ENCODE results near the gene MAPK7. TPM values are rescaled to one million over a fixed set of nuclear protein-coding genes. Genes with fewer than 3 reads are reported as not detected.

The MAPK7 gene
- total RNA-seq, 1 experiment from 2014 or later, result 40.0 TPM

DNA sequence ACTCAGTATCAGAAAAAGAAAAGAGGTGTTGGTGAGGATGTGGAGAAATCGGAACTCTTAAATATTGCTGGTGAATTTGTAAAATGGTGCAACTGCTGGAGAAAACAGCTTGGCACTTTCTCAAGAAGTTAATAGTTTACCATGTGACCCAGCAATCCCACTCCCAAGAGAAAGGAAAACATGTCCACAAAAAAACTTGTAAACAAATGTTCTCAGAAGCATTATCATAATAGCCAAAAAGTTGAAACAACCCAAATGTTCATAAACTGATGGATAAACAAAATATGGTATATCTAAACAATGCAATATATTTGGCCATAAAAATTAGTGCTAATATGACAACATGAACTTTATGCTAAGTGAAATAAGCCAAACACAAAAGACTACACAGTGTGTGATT, 2.6 kb upstream of the MAPK7 start:
- POLR2A ChIA-PET (ENCODE audit: low non-redundant PET), result no interaction called here
- TF ChIP-seq EZH2 (IDR thresholded peaks at IDR 0.05; ENCODE audit: borderline replicate concordance, low read depth, low read length, poor library complexity, severe bottlenecking), result no peak
- TF ChIP-seq, protein P1, sequence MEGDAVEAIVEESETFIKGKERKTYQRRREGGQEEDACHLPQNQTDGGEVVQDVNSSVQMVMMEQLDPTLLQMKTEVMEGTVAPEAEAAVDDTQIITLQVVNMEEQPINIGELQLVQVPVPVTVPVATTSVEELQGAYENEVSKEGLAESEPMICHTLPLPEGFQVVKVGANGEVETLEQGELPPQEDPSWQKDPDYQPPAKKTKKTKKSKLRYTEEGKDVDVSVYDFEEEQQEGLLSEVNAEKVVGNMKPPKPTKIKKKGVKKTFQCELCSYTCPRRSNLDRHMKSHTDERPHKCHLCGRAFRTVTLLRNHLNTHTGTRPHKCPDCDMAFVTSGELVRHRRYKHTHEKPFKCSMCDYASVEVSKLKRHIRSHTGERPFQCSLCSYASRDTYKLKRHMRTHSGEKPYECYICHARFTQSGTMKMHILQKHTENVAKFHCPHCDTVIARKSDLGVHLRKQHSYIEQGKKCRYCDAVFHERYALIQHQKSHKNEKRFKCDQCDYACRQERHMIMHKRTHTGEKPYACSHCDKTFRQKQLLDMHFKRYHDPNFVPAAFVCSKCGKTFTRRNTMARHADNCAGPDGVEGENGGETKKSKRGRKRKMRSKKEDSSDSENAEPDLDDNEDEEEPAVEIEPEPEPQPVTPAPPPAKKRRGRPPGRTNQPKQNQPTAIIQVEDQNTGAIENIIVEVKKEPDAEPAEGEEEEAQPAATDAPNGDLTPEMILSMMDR (conservative IDR thresholded peaks at IDR 0.05; ENCODE audit: low read depth, low read length), result no peak
- no TSS peak for BruUV-seq (replicated peaks)
- no peaks in the 10 kb centered on the region for H3K9me3 ChIP-seq (ENCODE audit: low read depth, low read length, poor library complexity, severe bottlenecking)
- peaks cover 4% of the 10 kb centered on the region for H3K4me1 ChIP-seq (ENCODE audit: insufficient read depth, low read length, poor library complexity, severe bottlenecking)
- H3K36me3 ChIP-seq (ENCODE audit: insufficient read depth, low read length, poor library complexity, severe bottlenecking), result peaks cover 10% of the 10 kb centered on the region
- intact Hi-C loops (cut with micrococcal nuclease; ENCODE audit: unreplicated experiment), result loop anchor here (5.0 kb wide), 1 partner anchor 72 kb away; no protein-coding TSS in a partner anchor
- no peak overlapping the region for H3K4me3 ChIP-seq (ENCODE audit: low read depth, low read length, poor library complexity, severe bottlenecking)
- H3K27me3 ChIP-seq (replicated peaks; ENCODE audit: insufficient read depth, low read depth, low read length, poor library complexity), result no peaks in the 10 kb centered on the region
- no peak for DNase-seq (ENCODE audit: low spot score)
- no peak overlapping the region for H3K27ac ChIP-seq (ENCODE audit: low read depth, low read length, poor library complexity, severe bottlenecking)
- CTCF ChIA-PET, result no interaction called here

DNA sequence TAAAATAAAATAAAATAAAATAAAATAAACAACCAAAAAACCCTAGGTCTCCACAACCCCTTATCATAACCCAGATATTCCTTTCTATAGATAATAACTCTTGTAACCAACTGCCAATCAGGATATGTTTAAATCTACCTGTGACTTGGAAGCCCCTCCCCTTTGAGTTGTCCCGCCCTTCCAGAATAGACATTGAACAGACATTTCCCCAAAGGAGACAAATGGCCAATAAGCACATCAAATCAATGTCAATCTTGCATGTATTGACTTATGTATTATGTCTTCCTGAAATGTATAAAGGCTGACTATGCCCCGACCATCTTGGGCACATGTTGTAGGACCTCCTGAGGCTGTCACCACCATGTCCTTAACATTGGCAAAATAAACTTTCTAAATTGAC, 1.5 kb upstream of the MAPK7 start:
- Histone ChIP-seq H3K36me3 (ENCODE audit: insufficient read depth, low read length, poor library complexity, severe bottlenecking) (peaks cover 21% of the 10 kb centered on the region), H3K27ac (ENCODE audit: low read depth, low read length, poor library complexity, severe bottlenecking) (peak overlapping the region; percentile 94), H3K9me3 (ENCODE audit: low read depth, low read length, poor library complexity, severe bottlenecking) (no peaks in the 10 kb centered on the region), H3K4me3 (ENCODE audit: low read depth, low read length, poor library complexity, severe bottlenecking) (peak overlapping the region; percentile 68), H3K4me1 (ENCODE audit: insufficient read depth, low read length, poor library complexity, severe bottlenecking) (peaks cover 4% of the 10 kb centered on the region), H3K27me3 (replicated peaks; ENCODE audit: insufficient read depth, low read depth, low read length, poor library complexity) (no peaks in the 10 kb centered on the region)
- ChIA-PET CTCF (no interaction called here), POLR2A (ENCODE audit: low non-redundant PET) (interaction anchor here (1.7 kb wide), 1 partner anchor 10 kb away, joined by 8 read pairs; the partner anchor contains the start of gene MFAP4)
- DNase-seq (ENCODE audit: low spot score), result no peak
- intact Hi-C loops (cut with micrococcal nuclease; ENCODE audit: unreplicated experiment), result loop anchor here (5.0 kb wide), 1 partner anchor 70 kb away; no protein-coding TSS in a partner anchor
- TF ChIP-seq EZH2 (IDR thresholded peaks at IDR 0.05; ENCODE audit: borderline replicate concordance, low read depth, low read length, poor library complexity, severe bottlenecking), result no peak
- TF ChIP-seq, protein P1 (conservative IDR thresholded peaks at IDR 0.05; ENCODE audit: low read depth, low read length), result no peak
- BruUV-seq (replicated peaks), result no TSS peak

DNA sequence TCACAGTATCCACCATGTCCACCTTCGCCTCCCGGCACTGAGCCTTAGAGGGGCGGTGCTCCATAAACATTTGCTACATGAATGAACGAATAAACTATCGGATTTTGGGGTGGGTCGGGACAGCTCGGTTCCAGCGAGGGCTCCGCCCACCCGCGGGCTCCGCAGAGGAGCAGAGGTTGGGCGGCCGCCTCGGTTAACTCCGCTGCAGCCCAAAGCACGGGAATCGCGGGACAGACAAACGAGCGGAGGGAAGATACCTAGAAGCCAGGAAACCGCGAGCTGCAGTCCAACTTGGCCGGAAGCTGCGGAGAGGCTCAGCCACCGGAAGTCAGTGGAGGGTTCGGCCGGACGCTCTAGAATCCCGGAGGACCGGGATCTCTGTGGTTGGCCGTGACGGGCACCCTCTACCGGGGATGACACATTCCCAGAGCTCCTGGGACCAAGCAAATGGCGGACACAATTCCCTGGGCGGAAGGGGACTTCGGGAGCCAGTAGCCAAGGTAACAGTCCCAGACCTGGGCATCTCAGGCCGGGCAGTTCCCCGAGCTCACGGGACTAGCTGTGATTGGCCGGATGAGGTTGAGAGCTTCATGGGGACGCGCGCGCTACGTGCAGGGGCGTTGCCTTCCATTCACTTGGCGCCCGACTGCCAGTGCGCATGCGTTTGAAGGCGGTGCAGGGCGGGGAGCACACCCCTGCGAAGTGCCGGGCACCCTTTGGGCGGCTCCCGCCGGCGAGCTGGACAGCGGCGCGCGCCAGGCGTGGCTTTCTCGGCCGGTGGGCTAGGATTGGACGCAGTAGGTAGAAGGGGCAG, 489 bp upstream of the MAPK7 start:
- TF ChIP-seq, protein P1 (conservative IDR thresholded peaks at IDR 0.05; ENCODE audit: low read depth, low read length), result no peak
- no peak for TF ChIP-seq EZH2 (IDR thresholded peaks at IDR 0.05; ENCODE audit: borderline replicate concordance, low read depth, low read length, poor library complexity, severe bottlenecking)
- H3K9me3 ChIP-seq (ENCODE audit: low read depth, low read length, poor library complexity, severe bottlenecking), result no peaks in the 10 kb centered on the region
- peak overlapping the region; percentile 94 for H3K27ac ChIP-seq (ENCODE audit: low read depth, low read length, poor library complexity, severe bottlenecking)
- CTCF ChIA-PET, result interaction anchor here (1.1 to 1.7 kb wide), 2 partner anchors 15 to 69 kb away, joined by 7 to 18 read pairs; partner anchors contain the start of gene B9D1
- H3K4me1 ChIP-seq (ENCODE audit: insufficient read depth, low read length, poor library complexity, severe bottlenecking), result peaks cover 4% of the 10 kb centered on the region
- H3K27me3 ChIP-seq (replicated peaks; ENCODE audit: insufficient read depth, low read depth, low read length, poor library complexity), result no peaks in the 10 kb centered on the region
- intact Hi-C loops (cut with micrococcal nuclease; ENCODE audit: unreplicated experiment), result loop anchor here (5.0 kb wide), 1 partner anchor 69 kb away; no protein-coding TSS in a partner anchor
- peaks cover 31% of the 10 kb centered on the region for H3K36me3 ChIP-seq (ENCODE audit: insufficient read depth, low read length, poor library complexity, severe bottlenecking)
- H3K4me3 ChIP-seq (ENCODE audit: low read depth, low read length, poor library complexity, severe bottlenecking), result peak overlapping the region; percentile 68
- POLR2A ChIA-PET (ENCODE audit: low non-redundant PET), result interaction anchor here (0.6 to 1.7 kb wide), 2 partner anchors 9 to 69 kb away, joined by 4 to 8 read pairs; partner anchors contain the start of gene MFAP4
- BruUV-seq (replicated peaks), result no TSS peak
- peak; percentile 99 for DNase-seq (ENCODE audit: low spot score)
